ENCODE data around the gene FARP1. TPM values are rescaled to one million over a fixed set of nuclear protein-coding genes. Genes with fewer than 3 reads are reported as not detected.

The FARP1 gene
- total RNA-seq, 4 donors from 2014 or later: 21.2 to 56.5 (median 35.1) TPM

DNA sequence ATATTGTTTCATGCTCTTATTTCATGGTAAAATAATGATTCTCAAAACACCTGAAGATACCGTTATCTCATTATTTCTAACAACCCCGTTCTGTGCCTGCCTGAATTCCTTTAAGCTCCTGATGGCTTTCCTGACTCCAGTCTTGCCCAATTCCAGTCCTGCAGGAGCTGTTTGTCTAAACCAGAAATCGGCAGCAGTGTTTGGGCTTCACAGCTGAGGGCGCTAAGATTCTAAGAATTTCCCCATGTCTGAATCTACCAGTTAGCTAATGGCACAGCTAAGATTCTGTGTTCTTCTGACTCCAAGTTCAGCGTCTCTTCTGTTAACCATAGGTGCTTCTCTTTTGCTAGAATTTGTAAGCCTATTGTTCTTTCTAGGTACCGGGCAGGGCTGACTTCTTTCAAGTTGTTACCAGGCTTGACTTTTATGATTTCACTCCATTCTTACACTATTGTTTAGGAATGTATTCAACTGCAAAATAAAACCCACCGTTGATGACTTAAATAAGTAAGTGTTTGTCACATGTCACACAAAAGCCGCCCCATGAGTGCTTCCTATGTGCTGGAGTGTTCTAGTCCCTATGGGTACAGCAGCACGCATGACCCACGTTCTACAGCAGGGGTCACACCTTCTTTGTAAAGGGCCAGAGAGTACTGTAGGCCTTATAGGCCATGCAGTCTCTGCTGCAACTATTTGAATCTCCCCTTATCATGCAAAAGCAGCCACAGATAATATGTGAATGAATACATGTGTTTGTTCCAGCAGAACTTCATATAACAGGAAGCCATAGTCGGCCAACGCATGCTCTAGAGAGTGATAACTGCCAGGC, 202.4 kb downstream of the FARP1 start:
- Histone ChIP-seq H3K36me3 (no peaks in the 10 kb centered on the region), H3K4me1 (peaks cover 0 to 12% (median 11%) of the 10 kb centered on the region in 4 donors), H3K9me3 (no peaks in the 10 kb centered on the region), H3K4me3 (no peak overlapping the region), H3K27me3 (no peaks in the 10 kb centered on the region), H3K27ac (replicated peaks in 1 of 4) (no peak overlapping the region)
- WGBS: 91% methylated on average over 12 of the region's 12 CpGs
- no peak for DNase-seq (ENCODE audit: extremely low spot score)
- intact Hi-C loops (cut with DNase I): no loop called here
- no peak for TF ChIP-seq POLR2AphosphoS5 (IDR thresholded peaks at IDR 0.05)
- TF ChIP-seq EP300 (IDR thresholded peaks at IDR 0.05): no peak
- TF ChIP-seq, protein P1, sequence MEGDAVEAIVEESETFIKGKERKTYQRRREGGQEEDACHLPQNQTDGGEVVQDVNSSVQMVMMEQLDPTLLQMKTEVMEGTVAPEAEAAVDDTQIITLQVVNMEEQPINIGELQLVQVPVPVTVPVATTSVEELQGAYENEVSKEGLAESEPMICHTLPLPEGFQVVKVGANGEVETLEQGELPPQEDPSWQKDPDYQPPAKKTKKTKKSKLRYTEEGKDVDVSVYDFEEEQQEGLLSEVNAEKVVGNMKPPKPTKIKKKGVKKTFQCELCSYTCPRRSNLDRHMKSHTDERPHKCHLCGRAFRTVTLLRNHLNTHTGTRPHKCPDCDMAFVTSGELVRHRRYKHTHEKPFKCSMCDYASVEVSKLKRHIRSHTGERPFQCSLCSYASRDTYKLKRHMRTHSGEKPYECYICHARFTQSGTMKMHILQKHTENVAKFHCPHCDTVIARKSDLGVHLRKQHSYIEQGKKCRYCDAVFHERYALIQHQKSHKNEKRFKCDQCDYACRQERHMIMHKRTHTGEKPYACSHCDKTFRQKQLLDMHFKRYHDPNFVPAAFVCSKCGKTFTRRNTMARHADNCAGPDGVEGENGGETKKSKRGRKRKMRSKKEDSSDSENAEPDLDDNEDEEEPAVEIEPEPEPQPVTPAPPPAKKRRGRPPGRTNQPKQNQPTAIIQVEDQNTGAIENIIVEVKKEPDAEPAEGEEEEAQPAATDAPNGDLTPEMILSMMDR (IDR thresholded peaks at IDR 0.05): no peak
- TF ChIP-seq POLR2A (IDR thresholded peaks at IDR 0.05; ENCODE audit: low read depth): no peak

DNA sequence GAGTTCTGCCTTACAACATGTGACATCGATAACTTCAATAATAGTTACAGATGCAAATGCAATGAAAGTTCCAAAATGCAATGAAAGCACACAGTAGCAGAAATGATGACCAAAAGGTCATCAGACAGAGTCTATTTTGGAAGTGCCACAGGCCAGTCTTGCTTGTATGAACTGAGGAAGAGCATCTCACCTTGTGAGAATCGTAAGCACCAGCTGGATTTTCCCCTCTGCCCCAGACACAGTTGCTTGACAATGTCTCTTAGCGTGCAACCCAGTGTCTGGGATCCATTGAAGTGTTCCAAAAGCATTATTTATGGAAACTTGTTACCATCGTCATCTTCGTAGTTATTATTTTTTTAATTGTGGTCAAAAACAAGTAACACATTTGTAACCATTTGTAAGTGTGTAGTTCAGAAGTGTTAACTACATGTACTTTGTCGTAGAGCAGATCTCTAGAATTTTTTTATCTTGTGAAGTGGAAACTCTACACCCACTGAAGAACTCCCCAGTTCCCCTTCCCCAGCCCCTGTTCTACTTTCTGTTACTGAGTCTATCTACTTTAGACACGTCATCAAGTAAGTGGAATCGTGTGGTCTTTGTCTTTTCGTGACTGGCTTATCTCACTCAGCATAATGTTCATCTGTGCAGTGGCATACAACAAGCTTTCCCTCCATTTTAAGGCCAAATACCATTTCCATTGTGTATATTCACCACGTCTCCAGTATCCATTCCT, 204.2 kb downstream of the FARP1 start:
- Histone ChIP-seq H3K27ac (replicated peaks in 1 of 4) (no peak overlapping the region), H3K4me3 (no peak overlapping the region), H3K36me3 (no peaks in the 10 kb centered on the region), H3K9me3 (no peaks in the 10 kb centered on the region), H3K4me1 (peaks cover 0 to 12% (median 11%) of the 10 kb centered on the region in 4 donors), H3K27me3 (no peaks in the 10 kb centered on the region)
- 95% methylated on average over 10 of the region's 10 CpGs for whole genome bisulfite sequencing
- TF ChIP-seq POLR2AphosphoS5 (IDR thresholded peaks at IDR 0.05) (no peak), POLR2A (IDR thresholded peaks at IDR 0.05; ENCODE audit: low read depth) (no peak), EP300 (IDR thresholded peaks at IDR 0.05) (no peak)
- TF ChIP-seq, protein P1 (IDR thresholded peaks at IDR 0.05): no peak
- DNase-seq (ENCODE audit: extremely low spot score): no peak
- intact Hi-C loops (cut with DNase I): no loop called here

DNA sequence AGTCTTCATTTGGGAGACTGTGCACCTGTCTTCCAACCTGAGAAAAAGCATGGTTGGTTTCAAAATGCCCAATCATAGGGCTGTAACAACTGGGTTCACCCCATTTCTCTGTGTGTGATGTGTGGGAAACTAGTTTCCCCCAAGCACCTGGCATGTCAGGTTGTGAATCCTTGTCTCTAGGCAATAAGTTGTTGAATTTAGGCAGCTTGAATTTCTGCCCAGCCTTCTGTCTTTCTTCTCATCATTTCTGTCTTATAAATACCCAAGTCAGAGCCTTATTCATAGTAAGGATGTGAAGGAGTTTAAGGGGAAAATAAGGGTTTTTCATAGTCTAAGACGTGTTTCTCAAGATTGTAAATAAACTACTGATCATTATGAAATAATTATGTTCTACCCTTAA, 204.9 kb downstream of the FARP1 start:
- no peak for DNase-seq (ENCODE audit: extremely low spot score)
- no peak for TF ChIP-seq POLR2AphosphoS5 (IDR thresholded peaks at IDR 0.05)
- TF ChIP-seq, protein P1 (IDR thresholded peaks at IDR 0.05): no peak
- TF ChIP-seq POLR2A (IDR thresholded peaks at IDR 0.05; ENCODE audit: low read depth): no peak
- no peak for TF ChIP-seq EP300 (IDR thresholded peaks at IDR 0.05)
- no peaks in the 10 kb centered on the region for H3K27me3 ChIP-seq
- no peaks in the 10 kb centered on the region for H3K9me3 ChIP-seq
- intact Hi-C loops (cut with DNase I): no loop called here
- no peak overlapping the region for H3K27ac ChIP-seq (replicated peaks in 1 of 4)
- WGBS: 88% methylated on average over 1 of the region's 1 CpG
- H3K4me1 ChIP-seq: peaks cover 0 to 12% (median 11%) of the 10 kb centered on the region in 4 donors
- no peak overlapping the region for H3K4me3 ChIP-seq
- H3K36me3 ChIP-seq: no peaks in the 10 kb centered on the region

DNA sequence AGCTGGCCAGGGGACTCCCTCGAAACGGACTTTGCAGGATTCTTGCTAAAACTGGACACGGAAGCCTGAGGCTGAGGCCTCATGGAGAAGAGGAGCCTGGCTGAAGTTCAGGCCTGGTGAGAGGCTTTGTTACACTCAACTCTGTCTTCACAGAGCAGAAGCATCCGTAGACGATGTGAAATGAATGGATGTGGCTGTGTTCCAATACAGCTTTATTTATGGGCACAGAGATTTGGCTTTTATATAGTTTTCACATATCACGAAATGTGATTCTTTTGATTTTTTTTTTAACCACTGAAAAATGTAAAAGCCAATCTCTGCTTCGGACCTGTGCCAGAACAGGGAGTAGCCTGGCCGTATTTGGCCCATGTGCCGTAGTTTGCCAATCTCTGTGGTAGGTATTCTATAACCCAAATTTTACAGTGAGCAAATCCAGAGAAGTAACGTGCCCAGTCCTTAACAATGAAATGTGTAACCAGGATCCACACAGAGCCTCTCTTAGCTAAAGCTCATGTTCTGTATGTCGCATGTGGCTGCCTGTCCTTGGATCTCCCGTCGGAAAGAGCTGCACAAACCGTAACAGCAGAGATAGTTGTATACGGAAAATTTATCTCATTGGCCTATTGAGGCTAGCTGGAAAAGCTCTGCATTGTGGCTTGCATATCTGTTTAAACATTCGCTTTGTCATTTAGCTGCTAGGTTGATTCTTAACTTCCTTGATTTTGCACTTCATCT, 205.7 kb downstream of the FARP1 start:
- no peaks in the 10 kb centered on the region for H3K9me3 ChIP-seq
- H3K4me3 ChIP-seq: no peak overlapping the region
- no peak for DNase-seq (ENCODE audit: extremely low spot score)
- no peak overlapping the region for H3K27ac ChIP-seq (replicated peaks in 1 of 4)
- intact Hi-C loops (cut with DNase I): no loop called here
- peaks cover 0 to 12% (median 11%) of the 10 kb centered on the region in 4 donors for H3K4me1 ChIP-seq
- H3K36me3 ChIP-seq: no peaks in the 10 kb centered on the region
- WGBS: 61% methylated on average over 16 of the region's 16 CpGs
- no peaks in the 10 kb centered on the region for H3K27me3 ChIP-seq
- no peak for TF ChIP-seq POLR2A (IDR thresholded peaks at IDR 0.05; ENCODE audit: low read depth)
- TF ChIP-seq POLR2AphosphoS5 (IDR thresholded peaks at IDR 0.05): no peak
- no peak for TF ChIP-seq EP300 (IDR thresholded peaks at IDR 0.05)
- TF ChIP-seq, protein P1 (IDR thresholded peaks at IDR 0.05): no peak

All from esophagus muscularis mucosa (tissue), 4 donors.